PFSK-1 (cell line): ENCODE results near the gene BAX.

Source experiments
- FOXP2 ChIP-seq: optimal IDR thresholded peaks from 2 replicates; pipeline ENCODE3; 2011; ENCODE audit warnings: borderline replicate concordance, control low read depth, inconsistent platforms; ENCODE audit not compliant: insufficient read depth; ENCODE audit errors: extremely low read length, extremely low read depth
- POLR2AphosphoS5 ChIP-seq: IDR thresholded peaks from 2 replicates; pipeline ENCODE4 v1.6.1; 2012; ENCODE audit warnings: low read depth, mild to moderate bottlenecking, control low read depth, low read length, moderate library complexity
- SIN3A ChIP-seq: IDR thresholded peaks from 2 replicates; pipeline ENCODE4 v1.6.1; 2012; ENCODE audit warnings: mild to moderate bottlenecking, low read length, moderate library complexity, borderline replicate concordance; ENCODE audit not compliant: insufficient read depth
- TAF1 ChIP-seq: IDR thresholded peaks from 2 replicates; pipeline ENCODE4 v1.6.1; 2012; ENCODE audit warnings: low read length, control low read depth, borderline replicate concordance; ENCODE audit not compliant: insufficient read depth
- TF ChIP-seq, protein P1 (sequence below), 2 experiments: IDR thresholded peaks; 2 replicates each; pipeline versions ENCODE4 v1.6.1 to v1.8.0; 2011 to 2012; ENCODE audit warnings: low read depth in 2 of 2, low read length in 2 of 2, control low read depth in 1 of 2, inconsistent platforms in 1 of 2, mild to moderate bottlenecking in 1 of 2, moderate library complexity in 1 of 2; ENCODE audit not compliant: insufficient read depth in 1 of 2

DNA sequence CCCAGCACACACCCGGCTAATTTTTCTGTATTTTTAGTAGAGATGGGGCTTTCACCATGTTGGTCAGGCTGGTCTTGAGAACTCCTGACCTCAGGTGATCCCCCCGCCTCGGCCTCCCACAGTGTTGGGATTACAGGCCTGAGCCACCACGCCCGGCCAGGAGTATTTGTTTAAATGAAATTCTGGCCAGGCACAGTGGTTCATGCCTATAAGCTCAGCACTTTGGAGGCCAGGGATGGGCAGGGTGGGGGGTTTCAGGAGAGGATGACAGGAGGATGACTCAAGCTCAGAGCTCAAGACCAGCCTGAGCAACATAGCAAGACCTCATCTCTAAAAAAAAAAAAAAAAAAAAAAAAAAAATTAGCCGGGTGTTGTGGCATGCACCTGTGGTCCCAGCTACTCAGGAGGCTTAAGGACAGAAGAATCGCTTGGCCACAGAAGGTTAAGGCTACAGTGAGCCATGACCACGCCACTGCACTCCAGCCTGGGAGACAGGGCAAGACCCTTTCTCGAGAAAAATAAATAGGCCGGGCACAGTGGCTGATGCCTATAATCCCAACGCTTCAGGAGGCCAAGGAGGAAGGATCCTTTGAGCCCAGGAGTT, 29.3 kb upstream of the BAX start:
- TF ChIP-seq SIN3A (no peak), TAF1 (no peak), FOXP2 (no peak), POLR2AphosphoS5 (no peak)
- TF ChIP-seq, protein P1, sequence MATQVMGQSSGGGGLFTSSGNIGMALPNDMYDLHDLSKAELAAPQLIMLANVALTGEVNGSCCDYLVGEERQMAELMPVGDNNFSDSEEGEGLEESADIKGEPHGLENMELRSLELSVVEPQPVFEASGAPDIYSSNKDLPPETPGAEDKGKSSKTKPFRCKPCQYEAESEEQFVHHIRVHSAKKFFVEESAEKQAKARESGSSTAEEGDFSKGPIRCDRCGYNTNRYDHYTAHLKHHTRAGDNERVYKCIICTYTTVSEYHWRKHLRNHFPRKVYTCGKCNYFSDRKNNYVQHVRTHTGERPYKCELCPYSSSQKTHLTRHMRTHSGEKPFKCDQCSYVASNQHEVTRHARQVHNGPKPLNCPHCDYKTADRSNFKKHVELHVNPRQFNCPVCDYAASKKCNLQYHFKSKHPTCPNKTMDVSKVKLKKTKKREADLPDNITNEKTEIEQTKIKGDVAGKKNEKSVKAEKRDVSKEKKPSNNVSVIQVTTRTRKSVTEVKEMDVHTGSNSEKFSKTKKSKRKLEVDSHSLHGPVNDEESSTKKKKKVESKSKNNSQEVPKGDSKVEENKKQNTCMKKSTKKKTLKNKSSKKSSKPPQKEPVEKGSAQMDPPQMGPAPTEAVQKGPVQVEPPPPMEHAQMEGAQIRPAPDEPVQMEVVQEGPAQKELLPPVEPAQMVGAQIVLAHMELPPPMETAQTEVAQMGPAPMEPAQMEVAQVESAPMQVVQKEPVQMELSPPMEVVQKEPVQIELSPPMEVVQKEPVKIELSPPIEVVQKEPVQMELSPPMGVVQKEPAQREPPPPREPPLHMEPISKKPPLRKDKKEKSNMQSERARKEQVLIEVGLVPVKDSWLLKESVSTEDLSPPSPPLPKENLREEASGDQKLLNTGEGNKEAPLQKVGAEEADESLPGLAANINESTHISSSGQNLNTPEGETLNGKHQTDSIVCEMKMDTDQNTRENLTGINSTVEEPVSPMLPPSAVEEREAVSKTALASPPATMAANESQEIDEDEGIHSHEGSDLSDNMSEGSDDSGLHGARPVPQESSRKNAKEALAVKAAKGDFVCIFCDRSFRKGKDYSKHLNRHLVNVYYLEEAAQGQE (IDR thresholded peaks at IDR 0.05; ENCODE audit: insufficient read depth in 1 of 2, low read depth in 2 of 2, low read length in 2 of 2), result no peak
